Ammon's horn (tissue), 1 donor: ENCODE results near the gene FOXJ3.
A peak's percentile ranks its signal among the peaks of the same experiment; 100 is the strongest.

Source experiments
- DNase-seq: peaks from one replicate; pipeline ENCODE4 v3.0.0-alpha.2; 2016; ENCODE audit warnings: low spot score

The FOXJ3 gene

DNA sequence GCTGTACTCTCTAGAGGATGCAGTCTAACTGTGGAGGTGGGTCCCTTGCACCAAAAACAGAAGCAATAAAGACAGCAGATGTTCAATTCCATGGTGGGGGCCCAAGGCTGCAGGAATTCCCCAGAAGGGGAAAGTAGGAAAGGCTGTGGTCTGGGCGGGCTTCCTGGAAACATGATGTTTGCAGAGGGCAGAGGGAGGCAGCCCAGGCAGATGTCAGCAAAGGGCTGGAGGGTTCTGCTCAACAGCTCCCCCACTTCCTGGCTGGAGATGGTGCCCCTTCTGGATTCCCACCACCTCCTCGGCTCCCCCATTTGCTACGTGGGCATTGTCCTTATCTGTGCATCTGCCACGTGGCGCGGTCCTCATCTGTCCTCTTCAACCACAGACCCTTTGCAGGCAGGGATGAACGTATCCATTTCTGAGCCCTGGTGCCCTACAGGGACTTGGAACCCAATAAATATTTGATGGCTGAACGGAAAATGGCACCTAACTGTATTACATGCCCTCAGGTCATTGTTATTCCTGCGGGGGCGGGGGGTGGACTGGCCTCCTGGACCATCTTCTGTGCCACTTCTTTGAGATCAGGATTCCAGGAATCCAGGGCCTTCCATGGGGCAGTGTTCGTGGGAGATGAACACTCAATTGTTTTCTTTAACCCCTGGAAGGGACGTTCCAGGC is 190.2 kb downstream of the FOXJ3 start:
- no peak for DNase-seq

DNA sequence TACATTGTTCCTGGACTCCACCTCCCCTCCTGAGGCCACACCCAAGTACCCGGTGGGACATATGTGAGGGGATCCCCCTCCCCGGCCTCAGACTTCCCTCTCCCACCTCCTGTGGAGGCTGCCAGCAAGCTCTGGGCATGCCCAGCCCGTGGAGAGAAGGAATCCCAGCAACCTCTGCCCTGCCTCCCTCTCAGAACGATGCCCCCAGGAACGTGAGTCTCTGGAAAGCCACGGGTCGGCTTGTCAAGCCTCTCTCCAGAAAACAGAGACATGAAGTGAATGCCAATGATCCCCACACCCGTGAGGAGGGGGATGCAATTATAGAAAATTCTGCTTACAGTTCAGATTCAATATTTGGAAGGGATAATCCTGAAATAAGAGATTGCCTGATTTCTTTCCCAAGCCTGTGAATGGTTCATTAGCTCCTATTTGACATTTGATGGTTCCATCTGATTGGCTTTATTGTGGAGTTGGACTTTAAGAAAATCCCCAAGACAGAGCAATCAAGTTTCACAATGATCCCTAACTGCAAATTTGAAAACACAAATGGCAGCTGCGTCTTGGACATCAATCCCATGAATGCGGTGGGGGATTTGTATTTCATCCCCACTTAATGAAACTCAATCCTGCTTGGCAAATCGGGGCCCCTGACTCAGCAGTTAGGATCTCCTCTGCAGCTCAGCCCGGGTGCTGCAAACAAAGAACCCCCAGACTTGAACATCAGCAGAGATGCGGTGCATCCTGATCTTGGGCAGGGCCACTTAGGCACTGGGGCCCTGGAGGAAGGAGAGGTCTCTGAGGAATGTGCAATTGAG is 190.9 kb downstream of the FOXJ3 start:
- no peak for DNase-seq

DNA sequence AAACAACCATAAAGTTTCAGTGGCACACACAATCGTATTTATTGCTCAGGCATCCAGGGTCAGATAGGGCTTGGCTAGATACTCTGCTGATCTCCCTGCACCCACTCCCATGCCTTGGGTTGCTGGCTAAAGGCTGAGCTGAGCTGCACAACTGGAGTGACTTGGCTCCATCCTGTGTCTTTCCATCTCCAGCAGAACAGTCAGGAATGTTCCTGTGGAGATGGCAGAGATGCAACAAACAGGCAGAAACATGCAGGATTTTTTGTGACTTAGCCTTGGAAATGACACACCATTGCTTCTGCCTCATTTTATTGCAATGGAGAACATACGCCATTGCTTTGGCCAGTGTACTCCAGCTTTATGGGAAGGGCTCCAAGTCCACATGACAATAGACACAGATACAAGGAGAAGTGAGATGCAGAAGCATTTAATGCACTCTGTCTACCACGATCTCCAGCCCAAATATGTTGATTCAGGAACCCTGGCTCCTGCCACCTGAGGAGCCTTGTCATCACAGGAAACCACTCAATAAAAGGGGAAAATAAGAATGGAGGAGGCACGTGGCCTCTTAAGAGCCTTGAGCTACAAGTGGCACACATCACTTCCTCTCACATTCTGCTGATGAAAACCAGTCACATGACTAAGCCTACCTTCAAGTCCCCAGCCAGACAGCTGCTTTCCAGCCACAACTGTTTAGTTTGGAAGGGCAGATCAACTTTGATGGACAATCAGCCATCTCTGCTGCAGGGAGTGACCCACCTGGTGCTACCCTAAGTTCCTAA is 191.9 kb downstream of the FOXJ3 start:
- DNase-seq, result no peak

DNA sequence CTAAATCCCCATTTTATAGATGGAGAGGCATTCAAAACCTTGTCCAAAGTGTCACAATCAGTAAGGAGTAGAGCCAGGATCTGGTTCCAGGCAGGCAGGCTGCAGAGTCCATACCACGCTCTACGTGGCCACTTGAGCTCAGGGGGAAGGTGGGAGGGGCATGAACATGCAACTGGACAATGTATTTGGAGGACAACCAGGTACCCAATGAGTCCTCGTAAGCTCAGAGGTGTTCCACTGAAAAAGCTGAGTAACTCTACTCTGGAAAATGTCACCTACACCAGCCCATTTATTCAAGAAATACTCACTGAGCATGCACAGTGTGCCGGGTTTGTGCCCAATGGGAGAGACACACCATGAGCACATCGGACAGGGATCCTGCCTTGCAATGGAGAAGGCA is 193.1 kb downstream of the FOXJ3 start:
- no peak for DNase-seq

DNA sequence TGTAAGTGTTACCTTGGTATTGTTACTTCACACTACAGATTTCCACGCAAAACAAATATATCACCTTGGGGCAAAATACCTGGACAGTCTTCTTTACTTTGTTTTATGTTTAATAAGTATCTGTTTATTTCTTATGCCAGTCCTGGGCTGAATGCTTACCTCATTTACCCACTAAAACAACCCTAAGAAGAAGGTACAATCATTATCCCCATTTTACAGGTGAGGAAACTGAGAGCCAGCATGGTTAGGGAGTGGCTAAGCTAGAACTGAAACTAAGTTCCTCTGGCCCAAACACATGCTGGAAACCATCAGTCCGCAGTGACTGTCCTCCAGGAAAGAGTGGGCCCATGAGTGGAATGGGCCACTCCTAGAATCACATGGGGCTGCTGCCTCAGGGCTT is 194.8 kb downstream of the FOXJ3 start:
- DNase-seq, result no peak

DNA sequence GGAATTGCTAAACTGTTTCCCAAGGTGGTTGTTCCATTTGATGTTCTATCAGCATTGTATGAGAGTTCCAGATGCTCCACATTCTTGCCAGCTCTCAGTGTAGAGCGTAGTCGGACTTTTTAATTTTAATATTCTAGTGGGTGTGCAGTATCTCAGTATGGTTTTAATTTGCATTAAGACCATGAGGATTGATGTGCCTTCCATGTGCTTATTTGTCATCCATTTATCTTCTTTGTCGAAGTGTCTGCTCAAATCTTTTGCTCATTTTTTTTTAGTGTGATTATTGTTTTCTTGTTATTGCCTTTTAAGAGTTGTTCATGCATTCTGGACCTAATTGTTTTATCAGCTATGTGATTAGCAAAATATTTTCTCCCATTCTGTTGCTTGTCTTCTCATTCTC is 195.6 kb downstream of the FOXJ3 start:
- no peak for DNase-seq

DNA sequence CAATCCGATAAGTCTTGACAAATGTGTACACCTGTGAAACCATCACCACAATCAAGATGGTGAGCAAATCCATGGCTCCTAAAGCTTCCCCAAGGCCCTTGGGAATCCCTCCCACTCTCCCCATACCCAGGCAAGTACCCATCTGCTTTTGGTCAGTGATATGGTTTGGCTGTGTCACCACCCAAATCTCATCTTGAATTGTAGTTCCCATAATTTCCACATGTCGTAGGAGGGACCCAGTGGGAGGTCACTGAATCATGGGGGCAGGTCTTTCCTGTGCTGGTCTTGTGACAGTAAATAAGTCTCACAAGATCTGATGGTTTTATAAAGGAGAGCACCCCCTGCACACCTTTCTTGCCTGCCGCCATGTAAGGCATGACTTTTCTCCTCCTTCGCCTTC is 196.4 kb downstream of the FOXJ3 start:
- DNase-seq, result no peak

DNA sequence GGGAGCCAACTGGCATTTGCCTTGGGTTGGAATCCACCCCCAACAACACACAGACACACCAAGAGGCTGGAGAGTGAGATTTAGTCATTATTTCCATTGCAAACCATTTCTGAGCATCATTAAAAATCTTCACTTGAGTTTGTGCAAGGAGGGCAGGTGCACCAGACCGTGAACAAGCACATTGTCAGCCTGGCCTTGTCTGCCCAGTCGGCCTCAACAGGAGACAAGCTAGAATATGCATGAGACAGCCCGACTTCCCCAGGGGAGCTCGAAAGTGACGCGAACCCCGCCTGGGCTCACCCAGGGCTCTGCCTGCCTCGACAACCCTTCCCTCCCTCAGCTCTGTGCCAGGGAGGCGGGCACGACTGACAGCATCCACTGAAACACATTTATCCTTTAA is 197.3 kb downstream of the FOXJ3 start:
- DNase-seq, result no peak

DNA sequence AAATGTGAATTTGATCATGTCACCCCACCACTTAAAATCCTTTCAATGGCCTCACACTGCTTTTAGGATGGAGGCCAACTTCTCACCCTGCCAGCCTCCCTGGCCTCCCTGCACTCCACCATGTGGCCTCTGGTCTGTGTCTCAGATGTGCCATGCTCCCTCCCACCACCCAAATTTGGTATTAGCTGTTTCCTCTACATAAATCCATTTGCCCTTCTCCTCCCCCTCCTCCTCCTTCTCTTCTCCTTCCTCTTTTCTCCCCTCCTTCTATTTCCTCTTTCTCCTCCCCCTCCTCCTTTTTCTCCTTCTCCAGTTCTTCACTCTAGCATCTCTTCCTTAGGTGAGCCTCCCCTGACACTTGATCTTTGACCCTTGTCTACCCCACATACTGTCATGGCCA is 198.6 kb downstream of the FOXJ3 start:
- no peak for DNase-seq

DNA sequence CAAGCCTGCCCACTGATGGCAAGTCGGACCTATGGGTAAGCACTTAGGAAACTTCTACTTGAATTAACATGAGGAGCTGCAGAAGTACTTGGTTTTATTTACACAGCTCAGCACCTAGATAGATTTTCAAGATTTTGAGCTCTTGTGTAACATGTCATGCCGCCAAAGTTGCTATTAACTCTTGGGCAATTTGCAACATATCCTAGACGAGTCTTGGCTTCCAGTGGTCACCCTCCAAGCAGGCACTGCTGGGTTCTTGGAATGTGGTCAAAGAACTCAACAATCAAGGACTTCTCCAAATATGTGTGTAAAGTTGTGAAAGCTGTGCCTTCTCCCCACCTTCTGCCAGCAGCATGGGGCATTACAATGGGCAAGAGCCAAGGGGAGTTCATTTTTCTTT is 199.6 kb downstream of the FOXJ3 start:
- no peak for DNase-seq

DNA sequence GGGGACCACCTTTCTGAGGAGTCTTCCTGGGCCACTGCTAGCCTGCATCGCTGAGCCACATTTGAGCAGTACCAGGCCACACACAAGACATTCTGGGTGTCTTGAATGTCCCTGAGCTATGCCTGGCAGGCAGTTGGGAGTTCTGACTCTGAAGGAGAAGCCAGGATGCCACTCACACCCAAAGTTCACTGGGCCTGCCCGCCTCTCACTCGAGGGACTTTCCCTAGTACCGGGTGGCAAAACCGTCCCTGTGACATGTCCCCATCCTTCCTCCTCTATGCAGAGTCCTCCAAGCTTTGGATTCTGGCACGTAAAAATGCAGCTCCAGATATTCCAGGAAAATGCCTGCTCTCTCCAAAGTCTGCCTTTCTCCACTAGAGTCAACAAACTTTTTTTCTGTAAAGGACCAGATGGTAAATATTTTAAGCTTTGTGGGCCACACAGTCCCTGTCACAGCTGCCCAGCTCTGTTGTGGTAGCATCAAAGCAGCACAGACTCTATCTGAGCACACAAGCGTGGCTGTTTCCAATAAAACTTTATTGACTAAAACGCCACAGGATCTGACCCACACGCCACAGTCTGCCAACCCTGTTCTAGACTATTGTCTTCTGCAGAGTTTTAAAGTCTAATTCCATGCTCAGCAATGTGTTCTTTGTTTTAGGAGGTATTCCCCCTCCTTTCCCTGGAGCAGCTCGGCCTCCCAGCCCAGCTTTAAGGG is 201.1 kb downstream of the FOXJ3 start:
- no peak for DNase-seq

DNA sequence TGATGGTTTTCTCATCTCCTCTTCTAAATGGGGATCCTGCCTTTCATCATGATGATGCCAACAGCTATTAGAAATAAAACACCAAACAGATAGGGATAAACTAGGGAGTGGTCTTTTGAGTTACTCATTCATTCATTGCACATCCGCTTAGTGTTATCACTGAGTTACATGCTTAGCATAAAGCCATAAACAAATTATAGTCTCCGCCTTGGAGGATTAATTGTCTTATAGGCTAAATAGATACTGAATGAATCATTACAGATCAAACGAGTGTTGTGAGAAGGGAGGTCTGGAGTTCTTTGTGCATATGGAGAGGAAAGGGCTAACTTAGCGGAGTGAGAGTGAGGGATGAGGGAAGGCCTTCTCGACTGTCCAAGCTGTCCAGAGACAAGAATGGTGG is 201.6 kb downstream of the FOXJ3 start:
- no peak for DNase-seq

DNA sequence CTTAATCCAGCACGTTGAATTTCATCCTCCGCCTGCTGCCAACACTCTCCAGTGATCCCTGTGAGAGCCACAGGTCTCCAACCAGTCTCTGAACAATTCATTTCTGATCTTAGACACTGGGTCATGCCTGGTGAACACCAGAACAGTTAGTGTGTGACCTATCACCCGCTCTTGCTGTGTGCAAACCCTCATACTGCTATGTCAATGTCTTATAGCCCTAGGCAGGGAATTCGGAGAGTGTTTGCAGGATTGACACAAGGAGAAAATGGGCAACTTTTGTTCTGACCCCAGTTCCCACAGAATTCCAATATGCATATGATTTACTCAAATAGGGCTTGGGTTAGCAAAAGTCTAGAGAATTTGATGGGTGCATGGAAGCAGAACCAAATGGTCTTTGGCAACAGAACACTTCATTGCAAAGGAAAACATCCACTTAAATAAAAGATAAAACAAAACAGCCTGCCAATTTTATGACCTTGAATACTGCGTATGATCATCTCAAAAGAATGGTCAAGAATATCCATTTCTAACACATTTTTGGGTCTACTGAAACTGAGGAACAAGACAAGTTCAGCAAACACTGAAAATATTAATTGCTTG is 204.9 kb downstream of the FOXJ3 start:
- DNase-seq, result no peak

DNA sequence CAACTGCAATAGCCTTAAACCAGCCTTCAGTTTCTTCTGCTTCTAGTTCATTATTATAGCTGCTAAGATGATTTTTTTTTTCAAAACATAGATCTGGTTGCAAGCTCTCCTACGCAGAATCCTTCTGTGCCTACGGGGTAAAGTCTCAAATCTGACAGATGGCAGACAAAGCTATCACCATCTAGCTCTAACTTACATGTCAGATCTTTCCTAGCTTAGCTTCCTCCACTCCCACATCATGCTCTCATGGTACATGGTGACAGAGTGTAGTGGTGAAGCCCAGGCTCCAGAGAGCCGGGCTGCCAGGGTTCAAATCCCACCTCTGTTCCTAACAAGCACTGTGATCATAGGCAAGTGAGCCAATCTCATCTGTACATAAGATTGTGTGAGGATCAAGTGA is 206.1 kb downstream of the FOXJ3 start:
- DNase-seq, result peak; percentile 64

DNA sequence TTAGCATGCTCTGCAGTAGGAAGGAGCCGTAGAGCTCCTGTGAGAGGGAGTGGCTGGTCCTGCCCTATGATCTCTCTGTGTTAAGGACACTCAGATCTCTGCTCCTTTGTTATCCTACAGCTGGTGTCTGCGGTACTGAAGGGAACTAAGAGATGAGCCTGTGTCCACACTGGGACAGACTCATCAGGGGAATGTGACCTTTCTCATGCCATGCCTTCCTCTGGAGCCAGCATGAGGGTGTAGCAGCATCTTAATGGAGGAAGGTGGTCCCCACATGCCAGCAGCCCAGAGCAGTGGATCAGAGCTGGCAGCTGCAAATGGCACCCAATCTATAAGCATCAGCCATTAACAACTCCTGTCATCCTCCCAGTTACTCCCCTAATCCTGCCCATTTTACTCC is 206.5 kb downstream of the FOXJ3 start:
- no peak for DNase-seq

DNA sequence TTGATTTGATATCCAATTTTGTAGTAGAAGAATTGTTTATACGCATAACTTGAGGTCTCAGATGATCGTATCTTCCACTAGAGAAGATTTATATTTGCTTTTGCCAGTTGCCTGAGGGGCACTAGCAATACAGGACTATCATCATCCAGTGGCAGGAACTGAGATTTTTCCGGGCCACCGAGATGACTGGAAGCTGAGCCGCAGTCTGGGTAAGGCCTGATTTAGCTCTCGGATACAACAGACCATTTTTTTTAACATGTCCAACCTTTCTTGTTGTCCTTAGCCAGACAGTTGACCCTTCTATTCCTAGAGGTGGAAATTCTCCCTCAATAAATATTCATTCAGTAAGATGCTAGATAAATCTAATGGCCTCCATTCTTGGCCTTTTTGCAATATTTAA is 207.3 kb downstream of the FOXJ3 start:
- no peak for DNase-seq
